HepG2 (cell line): ENCODE measurements around the gene FBXO4. TPM values are rescaled to one million over a fixed set of nuclear protein-coding genes. Genes with fewer than 3 reads are reported as not detected.

ENCODE experiments used
- CSRNP1 ChIP-seq: sonication (generic); formaldehyde crosslinking; IDR thresholded peaks from 2 replicates; pipeline ENCODE4 v1.8.1; 2023; ENCODE audit warnings: mild to moderate bottlenecking, missing genetic modification reagents
- DRAP1 ChIP-seq: IDR thresholded peaks from 2 replicates; pipeline ENCODE4 v1.6.1; 2016; ENCODE audit warnings: missing genetic modification reagents, missing compliant biosample characterization
- GMEB2 ChIP-seq: IDR thresholded peaks from 2 replicates; pipeline ENCODE4 v1.6.1; 2016; ENCODE audit warnings: missing biosample characterization, missing genetic modification reagents, low read depth
- HCFC1 ChIP-seq: fragments of 150-350 bp; IDR thresholded peaks from 2 replicates; pipeline ENCODE4 v1.6.1; 2014; ENCODE audit warnings: low read depth, low read length
- IRX3 ChIP-seq: sonication (generic); formaldehyde crosslinking; IDR thresholded peaks from 2 replicates; pipeline ENCODE4 v1.8.1; 2023; ENCODE audit warnings: mild to moderate bottlenecking, low read depth, missing genetic modification reagents, borderline replicate concordance
- LRRFIP1 ChIP-seq: sonication (generic); formaldehyde crosslinking; conservative IDR thresholded peaks from 2 replicates; pipeline ENCODE4 v1.4.0; 2020; ENCODE audit warnings: missing genetic modification reagents
- MXI1 ChIP-seq: IDR thresholded peaks from 3 replicates; pipeline ENCODE4 v1.6.1; 2012; ENCODE audit warnings: low read depth, low read length, inconsistent platforms, borderline replicate concordance
- PREB ChIP-seq: sonication (generic); formaldehyde crosslinking; IDR thresholded peaks from 2 replicates; pipeline ENCODE4 v1.4.0; 2020; ENCODE audit warnings: missing genetic modification reagents
- SMAD9 ChIP-seq: sonication (generic); formaldehyde crosslinking; IDR thresholded peaks from 2 replicates; pipeline ENCODE4 v1.5.1; 2020; ENCODE audit warnings: mild to moderate bottlenecking, missing genetic modification reagents
- TEAD3 ChIP-seq: optimal IDR thresholded peaks from 2 replicates; pipeline ENCODE3; 2016; ENCODE audit warnings: borderline replicate concordance
- ZMYM2 ChIP-seq: sonication (generic); formaldehyde crosslinking; IDR thresholded peaks from 2 replicates; pipeline ENCODE4 v1.8.0; 2022; ENCODE audit warnings: mild to moderate bottlenecking, missing genetic modification reagents
- ZNF280D ChIP-seq: sonication (generic); formaldehyde crosslinking; IDR thresholded peaks from 2 replicates; pipeline ENCODE4 v1.5.1; 2020; ENCODE audit warnings: mild to moderate bottlenecking, missing genetic modification reagents
- ZNF350 ChIP-seq: sonication (generic); formaldehyde crosslinking; IDR thresholded peaks from 2 replicates; pipeline ENCODE4 v1.4.0; 2020; ENCODE audit warnings: mild to moderate bottlenecking, low read depth, missing genetic modification reagents, borderline replicate concordance
- ZNF430 ChIP-seq: sonication (generic); formaldehyde crosslinking; IDR thresholded peaks from 2 replicates; pipeline ENCODE4 v1.9.0; 2021; ENCODE audit warnings: mild to moderate bottlenecking, missing genetic modification reagents
- ZNF496 ChIP-seq: sonication (generic); formaldehyde crosslinking; IDR thresholded peaks from 2 replicates; pipeline ENCODE4 v1.8.1; 2023; ENCODE audit warnings: mild to moderate bottlenecking, moderate library complexity, missing genetic modification reagents; ENCODE audit not compliant: insufficient replicate concordance
- ZNF788 ChIP-seq: sonication (generic); formaldehyde crosslinking; IDR thresholded peaks from 2 replicates; pipeline ENCODE4 v1.5.0; 2020; ENCODE audit warnings: mild to moderate bottlenecking, missing genetic modification reagents, borderline replicate concordance
- ZNF850 ChIP-seq: sonication (generic); formaldehyde crosslinking; conservative IDR thresholded peaks from 2 replicates; pipeline ENCODE4 v1.9.0; 2021; ENCODE audit warnings: mild to moderate bottlenecking, missing genetic modification reagents
- ZZZ3 ChIP-seq: sonication (generic); formaldehyde crosslinking; IDR thresholded peaks from 2 replicates; pipeline ENCODE4 v1.4.0; 2020; ENCODE audit warnings: missing genetic modification reagents, mild to moderate bottlenecking, borderline replicate concordance
- polyA plus RNA-seq, 8 experiments: library from polyadenylated mRNA; depleted of rRNA in 3 of 8; stranded (reverse) in 7 of 8; unstranded in 1 of 8; fragments of >200 nt; fragmentation: Illumina TruSeq in 4 of 8; extraction: Trizol in 4 of 8; gene quantifications; 2 replicates each; pipeline versions ENCODE4 v1.2.1 to v1.2.3, GENCODE V29; 2011 to 2016; ENCODE audit warnings: low read depth in 4 of 8, missing spikeins in 1 of 8, mixed read lengths in 1 of 8; ENCODE audit not compliant: insufficient read depth in 1 of 8
- total RNA-seq, 5 experiments: library from RNA; depleted of rRNA; stranded (reverse); fragments of >200 nt; fragmentation: Illumina TruSeq; extraction: Trizol; gene quantifications; 2 replicates each; pipeline ENCODE4 v1.2.3, GENCODE V29; 2016; ENCODE audit warnings: low read depth in 1 of 5

Gene FBXO4
- total and polyA plus RNA-seq, 2 of the 13 experiments (the other 11 are each of a cell fraction or from before 2014, with no cell fraction given) = 5.2 to 16.4 TPM

DNA sequence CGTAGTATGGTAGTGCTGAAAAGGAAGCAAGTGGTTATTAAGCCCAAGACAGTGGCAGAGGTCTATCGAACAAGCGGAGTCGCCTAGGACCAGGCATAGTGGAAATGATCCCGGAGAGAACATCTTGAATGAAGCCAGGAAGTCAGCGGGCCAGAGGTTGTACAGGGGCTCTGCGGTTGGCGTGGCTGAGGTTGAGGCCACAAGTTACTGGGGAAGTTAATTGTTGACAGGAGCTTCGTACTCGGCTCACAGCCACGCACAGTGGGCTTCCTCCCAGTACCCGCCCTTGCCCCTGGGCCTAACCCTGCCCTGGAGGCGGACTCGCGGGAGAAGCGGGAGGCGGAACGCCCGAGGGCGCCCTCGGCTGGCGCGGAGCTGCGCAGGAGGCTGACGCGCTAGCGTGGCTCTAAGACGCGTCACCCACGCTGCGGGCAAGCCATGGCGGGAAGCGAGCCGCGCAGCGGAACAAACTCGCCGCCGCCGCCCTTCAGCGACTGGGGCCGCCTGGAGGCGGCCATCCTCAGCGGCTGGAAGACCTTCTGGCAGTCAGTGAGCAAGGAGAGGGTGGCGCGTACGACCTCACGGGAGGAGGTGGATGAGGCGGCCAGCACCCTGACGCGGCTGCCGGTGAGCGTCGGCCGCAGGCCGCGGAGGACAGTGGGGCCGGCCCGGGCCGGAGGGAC lies at the start of gene FBXO4 (continued):
- TF ChIP-seq ZNF280D (CRISPR knock-in tag) (peak; percentile 86), ZMYM2 (CRISPR knock-in tag) (peak; percentile 84; the same call in 1 of the 2 replicates), ZNF850 (CRISPR knock-in tag) (no peak), ZNF788 (peak; percentile 78; the same call in 1 of the 2 replicates), TEAD3 (CRISPR knock-in tag) (peak; percentile 43), PREB (no peak), ZZZ3 (CRISPR knock-in tag) (no peak), HCFC1 (no peak), ZNF350 (peak; percentile 77; the same call in 1 of the 2 replicates), IRX3 (CRISPR knock-in tag) (peak; percentile 75), DRAP1 (CRISPR knock-in tag) (peak; percentile 74), ZNF430 (CRISPR knock-in tag) (peak; percentile 78; the same call in 1 of the 2 replicates), CSRNP1 (CRISPR knock-in tag) (peak; percentile 86; the same call in 1 of the 2 replicates), MXI1 (peak; percentile 71; the same call in 1 of the 3 replicates), GMEB2 (CRISPR knock-in tag) (peak; percentile 61; the same call in 1 of the 2 replicates), SMAD9 (CRISPR knock-in tag) (no peak), LRRFIP1 (CRISPR knock-in tag) (no peak), ZNF496 (CRISPR knock-in tag) (no peak)
